ENCODE measurements around the gene INS.

The INS gene

DNA sequence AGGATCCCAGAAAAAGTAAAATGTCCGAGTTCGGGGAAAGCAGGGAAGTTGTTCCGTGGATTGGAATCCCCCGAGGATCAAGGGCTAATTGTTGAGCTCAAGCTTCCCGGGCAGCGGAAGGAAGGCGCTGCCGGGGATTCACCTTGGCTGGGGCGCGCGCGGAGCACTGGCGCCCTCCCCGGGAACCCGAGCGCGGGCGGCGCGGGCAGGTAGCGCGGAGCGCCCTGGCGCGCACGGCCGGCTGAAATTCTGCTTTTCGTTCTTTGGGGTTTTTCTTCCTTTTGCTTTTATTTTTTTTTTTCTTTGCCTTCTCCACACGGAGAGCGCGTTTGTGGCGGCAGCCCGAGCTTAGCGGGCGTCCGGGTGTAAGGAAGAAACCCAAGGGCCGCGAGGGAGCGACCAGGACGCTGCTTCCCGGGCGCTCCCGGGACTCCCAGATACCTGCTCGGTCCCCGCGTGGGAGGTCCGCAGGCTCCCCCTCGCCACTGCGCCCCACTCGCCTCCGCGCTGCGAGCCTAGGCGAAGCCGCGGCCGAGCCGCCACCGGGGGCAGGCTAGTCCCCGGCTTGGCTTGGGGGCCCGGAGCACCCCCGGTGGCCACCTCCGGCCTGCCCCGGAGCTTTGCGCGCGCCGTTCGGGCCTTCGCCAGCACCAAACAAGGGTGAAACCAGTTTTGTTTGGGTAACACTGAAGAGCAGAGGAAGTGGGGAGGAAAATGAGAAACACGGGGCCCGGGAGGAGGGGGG lies 17.0 kb downstream of the INS start:
- no peak for DNase-seq (ENCODE audit: low read depth)

GRCh38 chr11:2143477-2143798 lies 17.6 kb downstream of the INS start:
- DNase-seq (ENCODE audit: low read depth): no peak

GRCh38 chr11:2142762-2143202 lies 18.2 kb downstream of the INS start:
- no peak for DNase-seq (ENCODE audit: low read depth)

- DNase-seq (ENCODE audit: low read depth): no peak
Measured at GRCh38 chr11:2142300-2142759, 18.7 kb downstream of the INS start.

- no peak for DNase-seq (ENCODE audit: low read depth)
Measured at GRCh38 chr11:2140411-2141400, 20.3 kb downstream of the INS start.

- DNase-seq (ENCODE audit: low read depth): no peak
Measured at GRCh38 chr11:2139621-2140337, 21.2 kb downstream of the INS start.

- DNase-seq (ENCODE audit: low read depth): no peak
Measured at GRCh38 chr11:2139123-2139521, 21.9 kb downstream of the INS start, which contains the start of gene IGF2. Gene IGF2, minus strand, starts transcription at chr11:2139389. Its CDS starts 3,866 bp downstream, at chr11:2135523.

DNA sequence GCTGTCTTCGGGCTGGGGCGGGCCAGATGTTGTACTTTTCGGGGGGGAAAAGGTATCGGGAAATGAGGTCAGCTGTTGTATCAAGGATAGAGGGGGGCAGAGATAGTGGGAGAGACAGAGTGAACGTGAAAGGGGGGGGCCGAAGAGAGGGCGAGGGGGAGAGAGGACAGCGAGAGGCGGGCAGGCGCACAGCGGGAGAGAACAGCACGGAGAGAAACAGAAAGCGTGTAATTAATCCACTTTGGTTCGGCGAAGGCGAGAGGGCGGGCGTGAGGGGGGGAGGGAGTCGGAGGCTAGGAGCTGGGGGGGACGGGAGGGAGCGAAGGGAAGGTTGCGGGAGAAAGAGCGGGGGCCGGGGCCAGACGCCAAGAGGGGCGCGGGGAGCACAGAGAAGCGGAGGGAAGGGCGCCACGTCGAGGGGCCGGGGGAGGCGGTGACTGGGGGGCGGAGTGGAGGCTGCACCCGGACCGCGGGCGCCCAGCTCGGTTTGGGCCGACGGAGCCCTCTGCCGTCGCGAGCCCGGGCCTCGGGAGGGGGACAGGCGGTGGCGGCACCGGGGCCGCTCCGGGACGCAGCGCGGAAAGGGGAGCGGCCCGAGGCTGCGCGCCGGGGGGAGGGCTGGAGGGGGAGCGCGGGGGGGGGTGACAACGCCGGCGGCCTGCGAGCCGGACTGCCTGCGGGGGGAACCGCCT lies 22.4 kb downstream of the INS start:
- no peak for DNase-seq (ENCODE audit: low read depth)

- DNase-seq (ENCODE audit: low read depth): no peak
Measured at GRCh38 chr11:2138068-2138430, 23.0 kb downstream of the INS start.

DNA sequence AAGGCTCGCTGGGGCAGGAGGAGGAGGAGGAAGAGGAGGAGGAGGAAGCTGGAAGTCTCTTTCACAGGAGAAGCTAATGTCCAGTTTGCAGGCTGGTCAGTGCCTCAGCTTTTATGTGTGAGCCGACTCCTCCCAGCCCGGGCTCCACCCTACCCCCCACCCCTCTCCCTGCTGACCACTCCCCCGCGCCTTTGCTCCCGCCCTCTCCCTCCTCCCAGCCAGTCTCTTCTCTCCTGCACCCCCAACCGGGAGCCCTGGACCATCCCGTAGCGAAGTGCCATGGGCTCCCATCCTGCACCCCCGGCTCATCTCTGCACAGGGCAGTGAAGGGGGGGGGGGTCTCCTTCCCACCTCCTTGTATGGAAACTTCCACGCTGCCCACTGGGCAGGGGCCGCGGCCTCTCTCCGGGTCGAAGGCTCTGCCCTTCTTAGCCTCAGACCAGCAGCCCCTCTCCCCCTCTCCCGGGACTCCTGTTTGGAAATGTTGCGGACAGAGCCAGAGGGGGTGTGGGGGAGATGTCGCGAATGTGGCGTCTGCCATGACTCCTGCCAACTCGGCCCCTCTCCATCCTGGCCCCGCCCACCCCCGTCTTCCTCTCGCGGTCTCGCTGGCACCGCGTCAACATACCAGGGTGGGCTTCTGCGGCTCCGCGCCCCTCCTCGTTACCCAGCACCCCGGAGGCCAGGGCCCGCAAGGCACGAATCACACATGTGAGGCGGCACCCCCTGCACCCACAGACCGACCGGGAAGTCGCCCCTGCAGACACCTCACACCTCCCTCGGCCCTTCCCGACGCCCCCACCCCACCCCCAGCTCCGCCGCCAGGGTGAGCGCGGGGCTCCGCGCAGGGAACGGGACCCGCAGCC lies 23.6 kb downstream of the INS start:
- DNase-seq (ENCODE audit: low read depth): no peak

DNA sequence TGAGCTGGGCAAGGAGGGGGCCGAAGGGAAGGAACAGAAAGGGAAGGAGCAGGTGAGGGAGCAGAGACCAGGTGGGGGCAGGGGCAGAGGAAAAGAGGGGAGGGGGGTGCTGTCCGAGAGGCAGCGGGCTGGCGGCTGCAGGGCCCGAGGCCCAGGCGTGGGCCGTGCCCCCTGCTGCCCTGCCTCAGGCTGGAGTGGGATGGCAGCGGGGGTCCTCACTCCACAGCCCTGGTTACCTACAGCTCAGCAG lies 24.1 kb downstream of the INS start:
- no peak for DNase-seq (ENCODE audit: low read depth)

- no peak for DNase-seq (ENCODE audit: low read depth)
Measured at GRCh38 chr11:2136209-2136951, 24.6 kb downstream of the INS start.

- no peak for DNase-seq (ENCODE audit: low read depth)
Measured at GRCh38 chr11:2135648-2136201, 25.3 kb downstream of the INS start.

DNA sequence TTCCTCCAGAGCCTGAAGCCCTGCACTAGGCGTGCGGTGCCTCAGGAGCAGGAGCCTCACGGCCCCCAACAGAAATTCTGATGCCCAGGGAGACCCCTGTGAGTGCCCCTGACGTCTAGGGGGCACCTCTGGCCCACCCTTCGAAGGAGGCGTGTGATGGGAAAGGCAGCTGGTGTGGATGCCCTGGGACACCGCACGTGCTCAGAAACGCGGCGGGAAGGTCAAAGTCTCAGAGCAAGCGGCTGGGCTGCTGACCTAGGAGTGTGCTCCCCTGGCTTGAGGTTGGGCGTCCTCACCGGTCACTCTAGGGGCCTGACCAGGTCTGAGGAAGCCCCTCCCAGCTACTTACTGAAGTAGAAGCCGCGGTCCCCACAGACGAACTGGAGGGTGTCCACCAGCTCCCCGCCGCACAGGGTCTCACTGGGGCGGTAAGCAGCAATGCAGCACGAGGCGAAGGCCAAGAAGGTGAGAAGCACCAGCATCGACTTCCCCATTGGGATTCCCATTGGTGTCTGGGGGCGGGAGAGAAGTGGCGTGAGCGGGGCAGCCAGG lies 25.9 kb downstream of the INS start:
- DNase-seq (ENCODE audit: low read depth): no peak

- DNase-seq (ENCODE audit: low read depth): no peak
Measured at GRCh38 chr11:2134022-2135010, 26.7 kb downstream of the INS start.

DNA sequence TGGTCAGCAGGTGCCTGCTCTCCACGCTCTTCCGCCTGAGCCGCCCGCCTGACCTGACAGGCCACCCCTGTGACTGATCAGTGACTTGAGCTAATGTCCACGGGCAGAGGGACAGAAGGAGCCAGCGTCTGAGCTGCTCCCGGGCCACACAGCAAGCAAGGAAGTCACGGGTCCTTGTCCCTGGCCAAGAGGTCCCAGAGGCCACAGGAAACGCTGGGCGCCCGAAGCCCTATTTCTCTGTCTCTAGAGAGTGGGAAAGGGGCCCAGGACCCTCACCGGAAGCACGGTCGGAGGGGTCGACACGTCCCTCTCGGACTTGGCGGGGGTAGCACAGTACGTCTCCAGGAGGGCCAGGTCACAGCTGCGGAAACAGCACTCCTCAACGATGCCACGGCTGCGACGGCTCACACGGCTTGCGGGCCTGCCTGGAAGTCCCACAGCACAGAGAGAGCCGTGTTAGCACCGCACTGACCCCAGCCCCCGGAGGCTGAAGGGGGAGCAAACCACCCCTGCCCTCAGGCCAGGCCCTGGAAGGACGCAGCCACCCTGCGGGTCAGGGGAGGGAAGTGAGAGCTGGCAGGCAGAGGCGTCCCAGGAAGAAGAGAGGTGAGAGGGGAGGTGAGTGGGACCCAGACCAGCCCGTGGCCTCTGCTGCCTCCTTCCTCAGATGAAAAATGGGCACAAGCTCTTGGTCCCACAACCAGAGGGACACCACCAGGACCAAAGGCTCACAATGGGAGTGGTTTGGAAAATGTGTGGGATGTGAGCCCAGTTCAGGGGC lies 27.6 kb downstream of the INS start:
- no peak for DNase-seq (ENCODE audit: low read depth)

DNA sequence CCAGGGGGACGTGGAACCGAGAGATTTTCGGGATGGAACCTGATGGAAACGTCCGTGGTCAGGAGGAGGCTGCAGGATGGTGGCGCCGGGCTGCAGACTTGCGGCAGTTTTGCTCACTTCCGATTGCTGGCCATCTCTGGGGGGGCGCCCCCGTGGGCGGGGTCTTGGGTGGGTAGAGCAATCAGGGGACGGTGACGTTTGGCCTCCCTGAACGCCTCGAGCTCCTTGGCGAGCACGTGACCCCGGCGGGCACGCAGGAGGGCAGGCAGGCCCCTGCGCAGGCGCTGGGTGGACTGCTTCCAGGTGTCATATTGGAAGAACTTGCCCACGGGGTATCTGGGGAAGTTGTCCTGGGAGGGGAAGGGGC lies 28.2 kb downstream of the INS start:
- no peak for DNase-seq (ENCODE audit: low read depth)

- DNase-seq (ENCODE audit: low read depth): no peak
Measured at GRCh38 chr11:2132246-2132645, 28.8 kb downstream of the INS start.
